Astrocyte of the spinal cord (primary cell): Measurements from ENCODE around the gene DCHS1.

Experiments used
- DNase-seq: peaks from one replicate; pipeline ENCODE4 v3.0.0; 2011; ENCODE audit warnings: low read depth, low spot score
- H3K4me3 ChIP-seq: 2 replicates; pipeline ENCODE4 v1.5.1; 2011; ENCODE audit warnings: low read depth, mild to moderate bottlenecking, low read length, moderate library complexity
- CTCF ChIP-seq: IDR thresholded peaks from 2 replicates; pipeline ENCODE4 v1.5.1; 2012; ENCODE audit warnings: low read depth, mild to moderate bottlenecking, low read length, inconsistent platforms
- in situ Hi-C: cut with HindIII; loops from 2 replicates; pipeline ENCODE4 v1.10.0; 2017; ENCODE audit warnings: low sequenced_read_pairs

Gene DCHS1

DNA sequence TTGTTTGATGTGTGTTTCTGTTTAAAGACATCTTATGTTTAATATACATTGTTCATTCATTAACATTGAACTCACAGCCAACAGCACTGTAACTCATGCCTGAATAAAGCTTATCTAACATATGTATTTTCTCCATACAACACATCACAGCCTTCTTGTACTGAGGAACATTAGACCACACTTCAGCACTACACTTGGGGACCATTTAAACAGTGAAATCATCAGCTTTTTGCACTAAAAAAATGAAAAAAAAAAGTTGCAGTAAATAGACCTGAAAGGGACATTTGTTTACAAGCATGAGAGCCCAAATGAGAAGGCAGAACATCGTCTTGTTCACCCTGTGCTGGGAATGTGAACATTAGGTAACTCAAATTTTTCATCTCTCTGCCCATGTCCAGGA lies 21.1 kb downstream of the DCHS1 start:
- in situ Hi-C loops, result no loop called here
- no peak for TF ChIP-seq CTCF
- DNase-seq, result no peak
- no peak overlapping the region for H3K4me3 ChIP-seq

DNA sequence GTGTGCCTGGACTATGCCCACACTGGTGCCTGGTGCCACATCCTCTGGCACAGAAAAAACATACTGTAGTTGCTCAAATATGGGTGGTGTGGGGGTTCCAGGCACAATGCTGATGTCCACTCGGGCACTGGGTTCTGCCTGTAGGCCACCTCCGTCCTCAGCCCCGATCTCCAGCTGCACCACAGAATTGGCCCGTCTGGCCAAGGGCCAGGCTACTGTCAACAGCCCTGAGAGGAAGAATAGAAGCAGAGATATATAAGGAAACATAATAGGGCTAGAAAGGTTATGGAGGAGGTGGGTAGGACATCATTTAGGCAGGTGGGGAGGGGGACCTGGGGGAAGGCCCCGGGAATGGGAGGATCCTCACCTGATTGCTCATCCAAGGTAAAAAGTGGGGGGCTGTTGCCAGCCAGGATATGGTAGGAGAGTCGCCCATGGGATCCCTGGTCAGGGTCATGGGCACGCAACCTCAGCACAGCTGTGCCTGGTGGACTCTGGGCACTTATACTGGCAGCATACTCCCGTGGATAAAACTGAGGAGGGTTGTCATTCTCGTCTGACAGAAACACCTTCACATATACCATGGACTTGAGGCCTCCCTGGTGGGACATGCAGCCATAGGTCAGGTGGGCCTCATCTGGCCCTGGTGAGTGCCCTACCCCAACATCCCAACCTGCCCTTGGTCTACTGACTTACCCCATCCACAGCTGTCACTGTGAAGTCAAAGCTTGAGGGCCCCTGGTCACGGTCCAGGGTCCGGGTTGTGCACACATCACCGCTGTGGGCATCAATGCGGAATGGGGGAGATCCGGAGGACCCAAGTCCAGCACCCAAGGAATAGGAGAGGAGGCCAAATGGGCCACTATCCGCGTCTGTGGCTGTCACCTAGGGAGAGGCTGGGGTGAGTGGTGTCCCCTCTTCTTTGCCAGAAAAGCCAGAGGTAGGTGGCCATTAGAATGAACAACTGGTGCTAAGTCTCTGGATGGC lies 21.9 kb downstream of the DCHS1 start:
- in situ Hi-C loops, result no loop called here
- H3K4me3 ChIP-seq, result no peak overlapping the region
- TF ChIP-seq CTCF, result no peak
- DNase-seq, result no peak

DNA sequence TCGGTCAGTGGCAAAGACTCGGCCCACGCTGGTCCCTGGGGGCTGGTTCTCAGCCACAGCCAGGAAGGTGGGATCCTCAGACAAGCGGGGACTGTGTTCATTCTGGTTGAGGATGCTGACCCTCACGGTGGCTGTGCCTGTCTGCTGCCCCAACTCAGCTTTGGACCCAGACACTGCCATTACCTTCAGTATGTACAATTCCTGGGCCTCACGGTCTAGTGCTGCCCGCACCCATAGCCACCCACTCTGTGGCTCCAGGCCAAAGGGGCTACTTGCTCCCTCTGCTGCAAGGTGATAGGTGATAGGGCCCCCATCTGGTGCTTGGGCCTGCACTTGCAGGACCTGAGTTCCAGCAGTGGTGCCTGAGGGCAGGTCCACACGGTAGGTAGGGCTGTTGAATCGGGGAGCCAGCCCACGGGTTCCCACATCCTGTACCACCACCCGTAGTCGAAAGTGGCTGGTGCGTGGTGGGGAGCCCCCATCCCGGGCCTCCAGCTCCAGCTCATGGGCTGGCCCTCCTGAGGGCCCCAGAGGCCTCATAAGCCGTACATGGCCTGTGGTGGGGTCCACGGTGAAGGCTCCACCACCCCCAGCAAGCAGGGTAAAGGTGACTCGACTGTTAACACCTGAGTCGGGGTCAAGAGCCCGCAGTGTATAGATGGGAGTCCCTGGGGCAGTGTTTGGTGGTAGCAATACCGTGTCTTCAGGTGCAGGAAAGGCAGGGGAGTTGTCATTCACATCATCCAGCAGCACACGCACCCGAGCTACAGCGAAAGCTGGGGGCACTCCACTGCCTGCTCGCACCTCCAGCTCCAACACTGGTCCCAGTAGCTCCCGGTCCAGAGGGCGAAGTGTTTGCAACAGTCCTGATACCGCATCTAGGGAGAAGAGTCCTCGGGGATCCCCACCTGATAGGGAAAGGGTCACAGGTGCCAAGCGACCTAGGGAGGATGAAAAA lies 23.2 kb downstream of the DCHS1 start:
- TF ChIP-seq CTCF, result no peak
- no peak for DNase-seq
- in situ Hi-C loops, result no loop called here
- no peak overlapping the region for H3K4me3 ChIP-seq

DNA sequence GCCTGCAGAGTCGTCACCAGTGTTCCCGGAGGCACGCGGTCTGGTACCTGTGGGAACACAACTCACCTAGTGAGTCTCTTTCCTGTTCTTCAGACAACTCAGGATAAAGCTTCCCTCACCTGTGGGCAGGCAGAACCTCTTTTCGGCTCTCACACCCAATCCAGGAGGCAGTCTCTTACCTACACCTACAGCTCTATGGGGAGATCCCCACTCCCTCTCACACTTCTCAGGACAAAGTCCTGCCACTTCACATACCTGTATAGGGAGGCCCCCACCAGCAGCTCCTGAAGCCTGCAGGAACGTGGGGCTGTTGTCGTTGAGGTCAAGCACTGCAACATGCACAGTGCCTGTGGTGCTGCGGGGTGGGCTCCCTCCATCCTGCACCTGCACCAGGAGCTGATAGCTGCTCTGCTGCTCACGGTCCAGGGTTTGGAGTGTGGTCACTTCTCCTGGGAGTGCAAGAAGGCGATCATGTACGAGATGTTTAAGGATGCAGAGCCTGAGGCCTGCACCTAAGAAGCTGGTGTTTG lies 24.2 kb downstream of the DCHS1 start:
- in situ Hi-C loops, result no loop called here
- DNase-seq, result no peak
- no peak for TF ChIP-seq CTCF
- H3K4me3 ChIP-seq, result no peak overlapping the region

DNA sequence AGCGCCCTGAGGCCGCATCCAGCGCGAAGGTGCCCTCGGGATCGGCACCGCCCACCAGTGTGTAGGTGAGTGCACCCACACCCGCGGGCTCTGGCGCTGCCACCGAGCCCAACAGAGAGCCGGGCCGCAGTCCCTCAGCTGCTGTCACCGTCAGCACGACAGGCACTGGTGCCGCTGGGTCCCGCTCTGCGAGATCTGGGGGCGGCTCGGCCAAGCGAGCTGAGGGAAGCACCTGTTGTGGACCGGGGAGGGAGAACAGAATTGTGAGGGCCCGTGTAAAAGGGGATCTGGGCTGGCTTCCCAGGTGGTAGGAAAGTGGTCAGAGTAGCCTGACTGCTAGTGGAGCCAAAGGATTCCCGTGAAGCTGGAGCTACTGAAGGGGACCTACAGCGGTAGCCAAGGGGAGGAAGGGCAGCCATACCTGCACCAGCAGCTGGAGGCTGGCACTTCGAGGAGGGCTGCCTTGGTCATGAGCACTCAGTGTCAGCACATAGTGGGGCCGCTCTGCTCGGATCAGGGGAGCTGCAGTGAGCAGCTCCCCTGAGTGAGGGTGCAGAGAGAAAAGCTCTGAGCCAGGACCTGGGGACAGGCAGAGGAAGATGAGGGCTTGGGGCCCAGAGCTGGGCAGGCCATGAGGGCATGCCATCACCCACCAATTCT lies 24.8 kb downstream of the DCHS1 start:
- TF ChIP-seq CTCF, result no peak
- DNase-seq, result no peak
- in situ Hi-C loops, result no loop called here
- no peak overlapping the region for H3K4me3 ChIP-seq
